NCI-H226 (cell line): ENCODE measurements around the gene RHBDF1.
"Not testable (repeated sequence)": the region's sequence is repeated elsewhere in the genome, so short reads cannot be mapped to it uniquely, and the experiment has no call there.

Experiments
- DNase-seq: peaks from one replicate; pipeline ENCODE4 v3.0.0-alpha.2; 2015

The RHBDF1 gene

DNA sequence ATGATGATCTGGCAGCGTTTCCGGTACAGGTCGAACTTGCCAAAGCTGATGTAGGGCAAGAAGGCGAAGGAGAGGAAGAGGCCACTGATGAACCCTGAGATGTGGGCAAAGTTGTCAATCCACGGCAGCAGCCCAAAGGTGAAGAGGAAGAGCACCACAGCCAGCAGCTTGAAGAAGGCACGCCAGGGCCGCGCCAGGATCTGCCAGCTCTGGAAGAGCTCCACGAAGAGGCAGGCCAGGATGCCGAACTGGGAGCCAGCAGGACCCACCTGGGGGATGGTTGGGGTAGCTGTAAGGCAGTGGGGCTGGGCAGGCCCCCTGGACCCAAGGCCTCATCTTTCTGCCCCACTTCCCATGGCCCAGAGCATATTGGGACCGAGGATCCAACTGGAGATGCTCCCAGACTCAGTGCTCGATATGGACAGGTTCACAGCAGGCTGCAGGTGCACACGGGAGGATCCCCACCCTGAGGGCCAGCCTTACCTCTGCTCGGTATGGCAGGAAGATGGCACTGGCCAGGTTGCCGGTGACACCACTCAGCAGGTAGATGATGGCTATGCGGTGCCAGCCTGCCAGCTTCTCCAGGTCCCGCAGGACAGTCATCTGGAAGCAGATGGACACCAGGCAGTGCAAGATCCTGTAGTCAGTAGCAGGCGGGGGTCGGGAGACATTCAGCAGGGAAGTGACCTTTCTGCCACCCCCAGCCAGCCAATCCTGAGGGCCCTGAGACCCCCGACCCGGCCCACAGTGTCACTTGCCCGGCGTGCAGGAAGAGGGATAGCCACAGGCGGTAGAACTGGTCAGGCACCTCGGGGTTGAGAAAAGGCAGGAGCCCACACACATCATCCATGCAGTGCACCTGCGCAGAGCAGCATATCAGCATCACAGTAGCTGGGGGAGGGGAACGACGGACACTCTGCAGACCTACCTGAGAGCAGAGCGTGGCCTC lies 13.7 kb downstream of the RHBDF1 start:
- no peak for DNase-seq

DNA sequence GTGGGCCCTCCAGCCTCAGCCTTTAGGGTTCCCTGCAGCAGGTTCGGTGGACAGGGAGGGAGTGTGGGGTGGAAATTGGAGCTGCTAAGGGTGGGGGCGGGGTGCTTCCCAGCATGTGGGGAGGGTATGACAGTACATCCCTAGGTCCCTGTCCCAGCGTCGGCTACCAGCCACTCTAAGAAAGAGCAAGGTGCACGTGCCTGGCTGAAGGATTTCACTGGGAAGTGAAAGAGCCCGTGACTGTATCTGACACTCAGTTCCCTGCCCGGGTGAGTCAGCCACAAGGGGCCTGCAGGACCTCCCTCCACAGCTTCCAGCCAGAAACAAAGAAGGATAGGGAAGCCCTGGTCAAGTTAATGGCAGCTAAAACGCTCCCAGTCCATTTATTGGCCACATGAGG lies 14.7 kb downstream of the RHBDF1 start:
- DNase-seq, result no peak

DNA sequence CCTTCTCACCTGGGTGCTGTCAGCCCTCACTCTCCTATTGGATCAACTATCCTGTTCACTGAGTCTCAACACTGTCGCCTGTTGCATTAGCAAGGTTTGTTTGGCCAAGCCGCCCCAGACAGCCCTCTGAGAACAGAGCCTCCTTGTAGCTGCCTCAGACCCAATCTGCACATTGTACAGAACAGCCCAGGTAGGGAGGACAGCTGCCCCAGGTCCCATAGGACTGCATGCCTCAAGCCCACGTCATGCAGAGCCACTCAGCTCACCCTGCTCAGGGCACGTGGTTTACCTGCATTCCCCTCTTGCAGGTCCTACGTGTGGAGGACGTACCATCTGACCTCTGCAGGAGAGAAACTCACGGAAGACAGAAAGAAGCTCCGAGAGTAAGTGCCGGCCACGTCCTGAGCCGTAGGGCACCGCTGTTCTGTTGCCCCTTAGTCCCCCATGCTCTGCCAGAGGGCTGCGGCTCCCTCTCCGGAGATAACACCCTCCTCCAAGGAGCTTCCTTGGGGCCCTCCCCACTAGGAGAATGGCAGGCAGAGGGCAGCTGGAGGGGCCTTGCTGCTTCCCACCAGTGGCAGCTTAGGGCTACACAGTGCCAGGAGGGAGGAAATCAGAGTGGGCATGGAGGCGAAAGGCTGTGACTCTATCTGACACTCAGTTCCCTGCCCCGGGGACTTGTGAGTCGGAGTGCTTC lies 16.1 kb downstream of the RHBDF1 start:
- DNase-seq, result no peak

DNA sequence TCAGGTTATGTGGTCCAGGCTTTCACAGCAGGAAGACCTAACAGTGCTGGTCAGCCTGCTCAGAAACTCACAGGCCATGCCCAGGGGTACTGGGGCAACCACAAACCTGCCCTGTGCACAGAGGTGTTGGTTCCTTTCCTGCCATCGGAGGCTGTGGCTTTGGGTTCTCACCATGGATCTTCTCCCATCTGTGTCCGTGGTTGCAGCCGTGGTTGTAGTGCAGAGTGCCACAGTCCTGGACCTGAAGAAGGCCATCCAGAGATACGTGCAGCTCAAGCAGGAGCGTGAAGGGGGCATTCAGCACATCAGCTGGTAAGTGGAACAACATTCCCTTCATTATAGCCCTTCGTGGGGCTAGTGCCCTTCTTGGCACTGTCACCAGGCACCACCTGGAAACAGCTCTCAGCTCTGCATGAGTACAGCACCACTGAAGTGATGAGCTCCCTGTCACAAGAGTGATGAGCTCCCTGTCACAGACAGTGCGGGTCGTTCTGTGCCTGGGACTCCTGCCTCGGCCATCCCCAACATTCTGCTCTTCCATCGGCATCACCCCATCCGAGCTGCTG lies 16.8 kb downstream of the RHBDF1 start:
- DNase-seq, result no peak

DNA sequence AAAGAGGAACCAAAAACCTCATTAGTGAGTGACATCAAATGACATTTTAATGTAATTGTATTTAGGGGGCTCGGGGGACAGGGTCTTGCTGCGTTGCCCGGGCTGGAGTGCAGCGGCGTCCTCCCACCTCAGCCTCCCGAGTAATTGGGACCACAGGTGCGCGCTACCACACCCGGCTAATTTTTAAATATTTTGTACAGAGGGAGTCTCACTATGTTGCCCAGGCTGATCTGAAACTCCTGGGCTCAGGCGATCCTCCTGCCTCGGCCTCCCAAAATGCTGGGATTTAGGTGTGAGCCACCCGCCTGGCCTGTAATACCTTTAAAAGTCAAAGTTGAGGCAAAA lies 18.2 kb downstream of the RHBDF1 start:
- DNase-seq, result no peak

DNA sequence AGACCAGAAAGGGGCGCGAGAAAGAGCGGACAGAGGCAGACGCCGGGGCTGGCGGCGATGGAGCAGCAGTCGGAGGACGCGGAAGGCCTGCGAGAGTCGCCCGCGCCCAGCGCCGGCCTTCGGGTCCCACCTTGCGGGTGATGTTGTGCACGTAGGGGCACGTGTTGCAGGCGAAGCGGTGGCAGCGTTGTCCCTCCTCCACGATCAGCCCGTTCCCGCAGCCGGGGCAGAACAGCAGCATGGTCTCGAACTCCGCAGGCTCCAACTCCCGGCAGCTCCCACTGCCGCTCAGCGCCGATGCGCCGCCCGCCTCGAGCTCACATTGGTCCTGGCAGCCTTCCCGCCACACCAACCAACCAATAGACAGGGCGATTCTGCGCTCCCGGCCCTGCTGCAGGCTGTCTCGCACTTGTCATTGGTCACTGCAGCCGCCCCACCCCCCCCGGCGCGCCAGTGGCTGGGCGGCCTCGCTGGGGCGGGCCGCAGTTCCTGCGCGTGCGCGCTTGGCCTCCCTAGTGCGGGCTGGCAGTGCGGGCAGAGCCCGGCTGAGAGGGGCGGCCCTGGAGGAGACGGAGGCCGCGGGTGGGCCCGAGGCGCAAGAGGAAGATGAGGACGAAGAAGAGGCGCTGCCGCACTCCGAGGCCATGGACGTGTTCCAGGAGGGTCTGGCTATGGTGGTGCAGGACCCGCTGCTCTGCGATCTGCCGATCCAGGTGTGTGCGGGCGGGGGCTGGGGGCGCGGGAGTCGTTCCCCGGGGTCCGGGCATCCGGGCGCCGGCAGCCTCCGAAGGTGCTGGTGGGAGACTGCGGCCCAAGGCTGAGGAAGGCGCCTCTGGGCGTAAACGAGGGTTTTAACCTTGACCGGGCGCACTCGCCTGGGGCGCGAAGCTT lies 18.8 kb downstream of the RHBDF1 start, which contains the start of the genes POLR3K and SNRNP25:
Gene POLR3K (minus strand): TSS at position 263 of the 891 bp plus-strand sequence. CDS start 22 bp downstream, at position 241.
Gene SNRNP25 (plus strand): TSS at position 483 of the 891 bp plus-strand sequence. CDS start 189 bp downstream, at position 672.
- DNase-seq, result peak; percentile 99

DNA sequence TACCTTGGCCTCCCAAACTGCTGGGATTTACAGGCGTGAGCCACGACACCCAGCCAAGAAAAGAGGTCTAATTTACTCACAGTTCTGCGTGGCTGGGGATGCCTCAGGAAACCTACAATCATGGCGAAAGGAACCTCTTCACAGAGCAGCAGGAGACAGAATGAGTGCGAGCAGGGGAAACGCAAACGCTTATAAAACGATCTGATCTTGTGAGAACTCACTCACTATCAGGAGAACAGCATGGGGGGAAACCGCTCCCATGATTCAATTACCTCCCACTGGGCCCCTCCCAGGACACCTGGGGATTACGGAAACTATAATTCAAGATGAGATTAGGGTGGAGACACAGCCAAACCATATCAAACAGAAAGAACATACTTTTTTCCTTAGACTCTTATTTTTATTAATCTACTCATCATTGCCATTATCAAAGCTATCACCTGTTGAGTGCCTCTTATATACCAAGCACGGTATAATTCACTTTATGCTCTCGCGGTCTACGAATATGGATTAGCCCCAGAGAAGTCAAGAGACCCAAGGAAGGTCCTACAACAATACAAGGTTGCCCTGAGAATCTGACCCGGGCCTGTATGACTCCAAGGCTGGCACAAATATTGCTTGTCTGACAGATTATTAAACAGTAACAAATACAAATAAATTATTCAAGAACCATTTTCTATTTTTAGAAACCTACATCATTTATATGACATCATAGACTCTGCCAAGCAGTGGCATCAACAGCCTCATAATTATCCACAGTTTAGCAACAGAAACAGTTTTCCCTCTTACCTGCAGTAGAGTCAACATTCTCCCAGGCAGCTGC lies 21.5 kb downstream of the RHBDF1 start:
- DNase-seq, result no peak

DNA sequence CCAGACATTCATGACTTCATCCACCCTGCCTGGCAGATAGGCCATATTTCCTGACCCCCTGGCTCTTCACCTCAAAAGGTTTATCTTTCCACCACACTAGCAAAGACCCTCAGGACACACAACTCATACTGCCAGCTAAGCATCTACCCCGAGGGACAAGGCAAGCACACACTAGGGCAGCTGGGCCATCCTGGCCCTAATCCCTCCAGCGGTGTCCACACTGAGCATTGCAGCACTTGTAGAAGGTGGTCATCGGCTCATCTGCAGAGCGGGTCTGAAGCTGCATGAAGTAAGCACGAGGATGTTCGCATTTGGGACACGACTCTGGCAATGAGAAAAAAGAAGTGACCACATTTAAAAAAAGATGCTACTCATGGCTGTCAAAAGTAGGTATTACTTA lies 25.2 kb downstream of the RHBDF1 start:
- no peak for DNase-seq

DNA sequence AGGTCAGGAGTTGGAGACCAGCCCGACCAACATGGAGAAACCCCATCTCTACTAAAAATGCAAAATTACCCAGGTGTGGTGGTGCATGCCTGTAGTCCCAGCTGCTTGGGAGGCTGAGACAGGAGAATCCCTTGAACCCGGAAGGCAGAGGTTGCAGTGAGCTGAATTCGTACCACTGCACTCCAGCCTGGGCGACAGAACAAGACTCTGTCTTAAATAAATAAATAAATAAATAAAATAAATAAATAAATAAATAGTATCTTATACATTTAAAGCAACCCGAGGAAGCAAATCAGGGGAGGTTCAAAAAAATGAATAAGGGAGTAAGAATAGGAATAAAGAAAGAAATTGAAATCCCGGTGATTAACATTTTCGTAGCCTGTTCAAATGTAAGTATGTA lies 25.9 kb downstream of the RHBDF1 start:
- not testable (repeated sequence) for DNase-seq

DNA sequence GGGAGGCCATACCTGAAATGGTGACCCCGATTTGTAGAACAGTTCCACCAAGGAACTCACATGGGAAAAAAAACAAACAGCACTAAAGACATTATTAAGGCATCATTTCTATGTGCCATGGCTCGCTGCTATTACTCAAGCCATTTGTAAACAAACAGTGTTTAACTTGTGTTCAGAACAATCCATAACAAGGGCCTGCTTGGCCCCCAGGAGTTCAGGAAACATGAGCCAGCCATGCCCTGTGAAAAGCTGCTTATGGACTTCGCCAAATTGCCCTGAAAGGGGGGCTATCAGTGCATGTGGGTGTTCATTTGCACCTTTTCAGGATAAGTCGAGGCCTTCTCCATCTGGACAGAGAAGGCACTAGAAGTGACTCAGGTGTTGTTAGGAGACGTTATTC lies 27.0 kb downstream of the RHBDF1 start:
- no peak for DNase-seq

DNA sequence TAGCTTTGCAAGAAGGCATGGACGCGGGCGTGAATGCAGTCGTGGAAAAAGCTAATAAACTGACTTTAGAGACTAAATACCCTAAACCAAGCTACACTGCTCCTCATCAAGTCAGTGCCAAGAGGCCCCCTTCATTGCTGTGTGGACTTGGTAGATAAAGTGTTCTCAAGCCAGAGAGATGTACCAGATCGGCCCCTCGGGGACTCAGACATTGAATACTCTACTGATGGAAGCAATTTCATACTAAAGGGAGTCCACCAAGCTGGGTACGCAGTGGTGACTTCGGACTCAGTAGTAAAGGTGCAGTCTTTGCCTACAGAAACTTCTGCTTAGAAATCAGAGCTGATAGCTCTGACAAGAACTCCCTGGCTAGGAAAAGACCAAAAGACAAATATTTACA lies 27.8 kb downstream of the RHBDF1 start:
- no peak for DNase-seq

DNA sequence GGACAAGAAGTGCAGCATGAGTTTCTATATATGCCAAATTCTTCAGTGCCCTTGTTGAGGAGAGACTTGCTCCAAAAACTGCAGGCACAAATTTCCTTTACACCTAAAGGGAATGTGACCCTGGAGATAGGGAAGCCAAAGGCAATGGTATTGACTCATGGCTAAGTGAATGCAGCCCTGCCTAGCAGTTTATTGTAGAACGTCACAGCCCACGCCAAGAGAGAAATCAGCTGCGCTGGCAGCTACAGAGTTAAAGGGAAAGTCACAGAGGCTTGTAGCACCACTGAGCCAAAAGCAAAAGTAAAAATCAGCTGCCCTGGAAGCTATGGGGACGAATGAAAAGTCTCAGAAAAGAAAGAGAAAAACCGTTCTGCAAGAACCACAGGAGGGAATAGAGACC lies 29.1 kb downstream of the RHBDF1 start:
- DNase-seq, result no peak

DNA sequence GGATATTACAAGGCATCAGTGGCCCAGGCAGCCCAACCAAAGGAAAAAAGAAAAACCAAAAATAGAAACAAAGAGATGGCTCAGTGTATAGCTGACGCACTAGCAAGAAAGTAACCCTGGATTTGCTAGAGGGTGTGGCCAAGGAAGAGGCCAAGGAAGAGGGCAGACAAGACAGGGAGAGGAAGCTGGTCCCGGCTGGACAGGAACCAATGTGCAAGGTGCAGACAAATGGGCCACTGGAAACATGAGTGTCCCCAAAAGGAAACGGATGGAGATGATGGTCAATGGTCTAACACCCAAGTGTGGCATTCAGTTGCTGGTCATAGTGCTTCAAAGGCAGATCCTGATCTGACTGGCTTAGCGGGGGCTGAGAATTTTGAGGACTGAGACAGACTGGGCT lies 29.7 kb downstream of the RHBDF1 start:
- no peak for DNase-seq

DNA sequence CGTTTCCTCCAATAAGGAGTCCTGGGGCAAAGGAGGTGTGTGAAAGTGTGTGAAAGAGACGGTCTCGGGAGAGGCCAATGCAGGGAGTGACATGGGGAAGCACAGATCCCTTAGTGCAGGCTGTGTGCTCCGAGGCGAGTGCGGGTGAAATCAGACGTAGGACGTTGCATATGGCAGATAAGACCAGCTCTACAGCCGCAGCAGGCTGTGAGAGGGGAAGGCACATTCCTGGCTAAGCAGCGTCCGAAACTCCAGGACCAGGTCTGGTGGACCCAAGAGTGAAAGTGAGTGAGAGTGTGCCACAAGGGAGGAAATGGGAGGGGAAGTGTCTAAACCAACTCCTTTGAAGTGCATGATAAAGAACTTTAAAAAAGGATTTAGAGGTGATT lies 30.4 kb downstream of the RHBDF1 start:
- DNase-seq, result no peak

DNA sequence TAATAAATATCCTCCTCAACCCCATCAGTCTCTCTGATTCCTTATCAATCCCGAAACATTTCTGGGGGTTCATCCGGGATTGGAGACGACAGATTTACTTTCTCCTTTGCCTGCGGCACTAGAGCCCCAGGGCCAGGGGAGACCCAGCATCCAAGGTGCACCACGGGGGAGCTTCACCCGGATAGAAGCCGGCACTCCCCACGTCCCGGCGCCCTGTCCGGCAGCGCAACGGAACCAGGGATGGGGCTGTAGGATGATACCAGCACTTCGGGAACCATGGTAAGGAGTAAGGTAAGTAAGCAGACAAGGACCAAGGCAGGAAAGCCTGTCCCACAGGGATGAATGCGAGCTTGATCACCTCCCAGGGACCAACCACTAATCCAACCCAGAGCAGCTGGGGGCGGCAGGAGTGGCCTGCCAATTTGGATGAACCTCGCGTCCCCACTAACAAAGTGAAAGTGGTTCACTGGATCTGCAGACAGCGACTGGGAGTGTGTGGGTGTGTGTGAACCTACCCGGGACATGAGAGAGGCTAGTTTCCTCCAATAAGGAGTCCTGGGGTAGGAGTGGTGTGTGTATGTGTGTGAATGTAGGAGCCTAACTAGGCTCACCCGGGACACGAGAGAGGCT lies 30.9 kb downstream of the RHBDF1 start:
- no peak for DNase-seq

DNA sequence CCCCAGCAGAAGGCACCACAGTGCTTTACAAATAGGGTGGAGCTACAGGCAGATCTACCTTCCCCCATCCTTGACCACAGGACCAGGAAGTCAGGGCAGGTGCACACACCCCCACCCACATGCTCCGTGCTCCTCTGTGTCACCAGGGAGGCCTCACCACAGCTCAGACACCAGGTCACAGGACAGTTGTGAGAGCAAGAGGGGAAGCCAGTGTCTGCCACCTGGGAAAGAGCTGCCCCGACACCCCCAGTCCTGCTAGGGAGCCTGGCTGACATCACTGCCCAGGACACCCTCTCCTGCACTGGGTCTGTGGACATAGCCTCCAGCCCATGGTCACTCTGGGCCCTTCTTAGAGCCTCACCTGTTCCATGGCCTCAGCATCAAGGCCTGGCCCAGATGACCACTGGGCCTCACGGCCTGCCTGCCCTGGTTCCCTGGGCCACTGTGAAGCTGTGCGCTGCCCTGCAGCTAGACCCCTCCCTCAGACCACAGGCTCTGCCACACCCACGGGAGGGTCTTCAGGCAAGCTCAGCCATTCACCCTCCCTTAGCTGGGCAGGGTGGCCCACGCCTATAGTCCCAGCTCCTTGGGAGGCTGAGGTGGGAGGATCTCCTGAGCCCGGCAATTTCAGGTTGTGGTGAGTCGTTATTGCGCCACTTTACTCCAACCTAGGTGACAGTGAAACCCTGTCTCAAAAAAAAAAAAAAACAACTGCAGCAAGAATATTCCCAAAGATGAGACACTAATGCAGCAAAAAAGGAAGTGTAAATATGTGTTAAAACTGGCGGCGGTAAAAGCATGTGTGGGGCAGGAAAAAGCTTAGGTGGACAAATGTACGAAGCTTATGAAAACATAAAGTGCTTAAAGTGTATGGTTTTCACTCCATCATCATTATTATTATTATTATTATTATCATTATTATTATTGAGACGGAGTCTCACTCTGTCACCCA lies 33.2 kb downstream of the RHBDF1 start:
- DNase-seq, result peak; percentile 15

DNA sequence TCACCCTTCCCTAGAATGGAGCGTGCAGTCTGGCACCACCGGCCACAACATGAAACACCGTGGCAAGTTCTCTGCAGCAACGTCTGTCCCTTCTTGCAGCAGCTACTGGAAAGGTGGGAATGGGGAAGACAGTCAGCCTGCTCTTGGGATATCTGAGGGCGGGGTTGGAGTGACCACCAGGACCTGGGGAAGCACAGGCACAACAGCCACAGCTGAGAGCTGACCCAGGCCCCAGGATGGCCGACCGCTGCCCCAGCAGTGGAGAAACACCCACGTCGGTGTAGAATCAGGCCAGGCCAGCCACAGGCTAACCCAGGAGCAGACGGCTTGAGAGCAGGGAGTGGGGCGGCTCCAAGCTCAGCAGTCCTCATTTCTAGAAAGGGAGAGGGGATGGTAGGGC lies 34.2 kb downstream of the RHBDF1 start:
- DNase-seq, result not testable (repeated sequence)

DNA sequence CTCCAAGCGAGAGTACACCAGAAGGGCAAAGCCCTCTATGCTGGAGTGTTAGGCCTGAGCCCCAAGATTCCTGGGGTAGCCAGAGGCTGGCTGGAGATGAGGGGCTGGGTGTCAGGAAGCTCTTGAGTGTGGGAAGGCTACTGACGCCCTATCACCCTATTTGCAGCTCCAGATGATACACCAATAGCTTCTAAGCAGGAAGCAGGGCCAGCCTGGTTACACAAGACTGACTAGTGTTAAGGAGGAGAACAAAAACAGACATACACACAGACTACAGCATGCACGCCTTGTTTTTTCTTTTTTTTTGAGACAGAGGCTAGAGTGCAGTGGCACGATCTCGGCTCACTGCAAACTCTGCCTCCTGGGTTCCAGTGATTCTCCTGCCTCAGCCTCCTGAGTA lies 34.9 kb downstream of the RHBDF1 start:
- DNase-seq, result no peak

DNA sequence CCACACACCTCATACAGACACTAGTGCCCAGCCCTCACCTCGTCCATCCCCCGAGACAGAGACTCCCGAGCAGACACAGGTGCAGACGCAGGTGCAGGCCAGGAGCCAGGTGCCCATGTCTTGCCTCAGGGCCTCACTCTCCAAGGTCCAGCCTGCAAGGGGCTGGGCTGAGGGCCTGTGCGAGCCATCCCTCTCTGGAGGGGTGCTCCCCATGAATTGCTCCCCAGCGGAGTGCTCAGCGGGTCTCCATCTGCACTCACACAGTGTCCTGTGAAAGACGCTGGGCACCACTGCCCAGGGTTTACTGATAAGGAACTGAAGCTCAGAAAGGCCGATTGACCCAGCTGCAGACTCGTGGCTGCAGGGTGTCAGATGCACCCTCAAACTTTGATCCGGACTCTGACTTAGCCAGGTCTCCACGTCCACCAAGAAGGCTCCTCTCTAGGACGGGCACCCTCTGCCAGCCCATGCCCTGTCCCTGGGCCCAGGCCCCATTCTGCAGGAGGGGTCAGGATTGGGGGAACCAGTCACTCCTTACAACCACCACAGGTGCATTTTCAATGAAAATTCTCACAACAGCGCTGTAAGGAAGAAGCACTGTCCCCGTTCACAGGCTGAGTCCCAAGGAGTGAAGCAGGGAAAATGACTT lies 36.0 kb downstream of the RHBDF1 start:
- DNase-seq, result no peak
